WERI-Rb-1 (cell line): ENCODE data around the gene CCM2L.

Source experiments
- DNase-seq: peaks from one replicate; pipeline ENCODE4 v3.0.0-alpha.2; 2020
- H3K27ac ChIP-seq: fragments of 250-450 bp; sonication (Bioruptor Pico); 2 replicates; pipeline ENCODE4 v1.5.1; 2020; ENCODE audit warnings: mild to moderate bottlenecking, moderate library complexity
- H3K27me3 ChIP-seq: fragments of 250-450 bp; sonication (Bioruptor Pico); 2 replicates; pipeline ENCODE4 v1.5.1; 2021; ENCODE audit warnings: mild to moderate bottlenecking, low read depth, moderate library complexity; ENCODE audit not compliant: insufficient read depth, severe bottlenecking
- H3K36me3 ChIP-seq: fragments of 250-450 bp; sonication (Bioruptor Pico); 2 replicates; pipeline ENCODE4 v1.5.1; 2020; ENCODE audit warnings: mild to moderate bottlenecking, moderate library complexity
- H3K4me3 ChIP-seq: 2 replicates; pipeline ENCODE4 v1.5.1; 2011; ENCODE audit warnings: low read depth, mild to moderate bottlenecking, control low read depth, low read length
- H3K9me3 ChIP-seq: fragments of 250-450 bp; sonication (Bioruptor Pico); 2 replicates; pipeline ENCODE4 v1.5.1; 2021; ENCODE audit warnings: mild to moderate bottlenecking, moderate library complexity; ENCODE audit not compliant: severe bottlenecking
- CTCF ChIP-seq: IDR thresholded peaks from 2 replicates; pipeline ENCODE4 v1.5.1; 2011; ENCODE audit warnings: low read depth, mild to moderate bottlenecking, control low read depth, inconsistent platforms, low read length

The CCM2L gene

GRCh38 chr20:32010101-32010500 is at the start of gene CCM2L:
CCM2L (plus strand) TSS chr20:32010438; CDS start chr20:32010455, 17 bp downstream.
- Histone ChIP-seq H3K4me3 (no peak within 1 kb of the TSS), H3K9me3 (no peaks in the 10 kb centered on the region), H3K27ac (no peak within 1 kb of the TSS), H3K36me3 (no peaks in the 10 kb centered on the region), H3K27me3 (no peaks in the 10 kb centered on the region)
- no peak for TF ChIP-seq CTCF
- no peak for DNase-seq

- Histone ChIP-seq H3K27me3 (no peaks in the 10 kb centered on the region), H3K4me3 (no peak overlapping the region), H3K36me3 (no peaks in the 10 kb centered on the region), H3K27ac (peak overlapping the region; percentile 82), H3K9me3 (no peaks in the 10 kb centered on the region)
- TF ChIP-seq CTCF = no peak
- DNase-seq = peak; percentile 87
These were observed 47.5 kb upstream of the CCM2L start for GRCh38 chr20:31962761-31963160.

- no peak for TF ChIP-seq CTCF
- no peaks in the 10 kb centered on the region for H3K9me3 ChIP-seq
- no peak overlapping the region for H3K4me3 ChIP-seq
- no peaks in the 10 kb centered on the region for H3K27me3 ChIP-seq
- H3K36me3 ChIP-seq = no peaks in the 10 kb centered on the region; the same call in 1 of the 2 replicates
- no peak for DNase-seq
- H3K27ac ChIP-seq = peak overlapping the region; percentile 82
These were observed 46.3 kb upstream of the CCM2L start for GRCh38 chr20:31963889-31964288.

GRCh38 chr20:31966991-31967655 is 43.1 kb upstream of the CCM2L start:
- peak; percentile 54 for DNase-seq
- peak overlapping the region; percentile 91 for H3K4me3 ChIP-seq
- H3K27me3 ChIP-seq = no peaks in the 10 kb centered on the region
- H3K9me3 ChIP-seq = no peaks in the 10 kb centered on the region
- peaks cover 16% of the 10 kb centered on the region for H3K36me3 ChIP-seq
- H3K27ac ChIP-seq = peak overlapping the region; percentile 79
- no peak for TF ChIP-seq CTCF

GRCh38 chr20:31967830-31968249 is 42.4 kb upstream of the CCM2L start, which contains the start of gene XKR7:
XKR7 (plus strand) TSS chr20:31968151; CDS start chr20:31968176, 25 bp downstream.
- H3K27me3 ChIP-seq = no peaks in the 10 kb centered on the region
- peak; percentile 77 for DNase-seq
- H3K9me3 ChIP-seq = no peaks in the 10 kb centered on the region
- TF ChIP-seq CTCF = no peak
- H3K27ac ChIP-seq = peak within 1 kb of the TSS; percentile 79
- H3K4me3 ChIP-seq = peak within 1 kb of the TSS; percentile 91
- H3K36me3 ChIP-seq = peaks cover 17% of the 10 kb centered on the region
